TTC549 (cell line): ENCODE measurements around the gene FAIM.
"Not testable (repeated sequence)": the region's sequence is repeated elsewhere in the genome, so short reads cannot be mapped to it uniquely, and the experiment has no call there.

Source experiments
- FAIRE-seq: peaks from 2 replicates; lab custom pipeline; 2012; peaks lifted over from hg19 to GRCh38; lab: Jason Lieb, UNC

The FAIM gene

GRCh38 chr3:138601661-138602060 is 6.9 kb upstream of the FAIM start:
- FAIRE-seq, result not testable (repeated sequence)

DNA sequence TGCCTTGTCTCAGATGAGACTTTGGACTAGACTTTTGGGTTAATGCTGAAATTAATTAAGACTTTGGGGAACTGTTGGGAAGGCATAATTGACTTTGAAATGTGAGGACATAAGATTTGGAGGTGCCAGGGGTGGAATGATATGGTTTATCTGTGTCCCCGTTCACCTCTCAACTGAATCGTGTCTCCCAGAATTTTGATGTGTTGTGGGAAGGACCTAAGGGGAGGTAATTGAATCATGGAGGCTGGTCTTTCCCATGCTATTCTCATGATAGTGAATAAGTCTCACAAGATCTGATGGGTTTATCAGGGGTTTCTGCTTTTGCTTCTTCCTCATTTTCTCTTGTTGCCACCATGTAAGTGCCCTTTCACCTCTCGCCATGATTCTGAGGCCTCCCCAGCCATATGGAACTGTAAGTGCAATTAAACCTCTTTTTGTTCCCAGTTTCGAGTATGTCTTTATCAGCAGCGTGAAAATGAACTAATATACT is 4.4 kb upstream of the FAIM start:
- not testable (repeated sequence) for FAIRE-seq

DNA sequence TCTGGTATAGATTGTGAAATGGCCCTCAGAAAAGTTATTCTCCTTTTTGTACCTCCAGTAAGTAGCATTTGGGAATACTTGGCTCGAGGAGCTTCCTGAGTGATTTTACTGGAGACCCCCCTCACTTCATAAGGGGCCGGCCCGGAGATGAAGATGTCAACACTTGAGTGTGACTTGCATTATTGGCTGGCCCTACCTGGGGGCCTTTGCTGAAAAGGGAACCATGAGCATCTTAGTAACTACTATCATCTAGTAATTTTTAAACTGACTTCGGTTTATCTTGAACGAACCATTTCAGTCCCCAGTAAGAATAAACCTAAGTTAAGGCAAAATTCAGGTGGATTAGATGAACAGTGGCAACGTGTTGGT is 1.3 kb downstream of the FAIM start:
- FAIRE-seq, result no peak

DNA sequence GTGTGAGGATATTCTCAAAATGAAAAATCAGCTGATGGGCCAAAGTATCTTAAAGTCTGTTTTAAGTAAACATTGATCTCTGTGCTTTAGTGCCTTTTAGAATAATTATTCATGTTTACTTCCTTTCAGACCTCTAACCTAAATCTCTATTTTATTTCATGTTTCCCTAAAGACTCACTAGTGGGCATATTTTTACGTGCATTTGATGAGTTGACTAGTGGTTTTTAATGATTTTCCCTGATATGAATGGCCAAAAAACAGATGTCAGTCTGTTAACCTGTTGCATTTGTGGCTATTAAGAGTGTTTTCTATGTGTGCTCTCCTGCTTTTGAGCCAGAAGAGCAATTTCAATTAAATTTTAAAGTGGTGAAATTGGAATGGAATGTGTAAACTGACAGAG is 6.9 kb downstream of the FAIM start:
- FAIRE-seq, result no peak

DNA sequence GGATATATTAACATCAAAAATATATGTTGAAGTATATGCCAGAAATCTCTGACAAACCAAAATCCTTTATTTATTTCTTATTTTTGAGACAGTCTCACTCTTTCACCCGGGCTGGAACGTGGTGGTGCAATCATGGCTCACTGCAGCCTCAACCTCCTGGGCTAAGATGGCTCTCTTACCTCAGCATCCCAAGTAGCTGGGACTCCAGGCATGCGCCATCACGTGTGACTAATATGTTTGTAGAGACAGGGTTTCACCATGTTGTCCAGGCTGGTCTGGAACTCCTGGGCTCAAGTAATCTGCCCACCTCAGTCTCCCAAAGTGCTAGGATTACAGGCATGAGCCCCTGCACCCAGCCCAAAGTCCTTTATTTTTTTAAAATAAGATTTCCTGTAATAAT is 11.9 kb downstream of the FAIM start:
- no peak for FAIRE-seq

DNA sequence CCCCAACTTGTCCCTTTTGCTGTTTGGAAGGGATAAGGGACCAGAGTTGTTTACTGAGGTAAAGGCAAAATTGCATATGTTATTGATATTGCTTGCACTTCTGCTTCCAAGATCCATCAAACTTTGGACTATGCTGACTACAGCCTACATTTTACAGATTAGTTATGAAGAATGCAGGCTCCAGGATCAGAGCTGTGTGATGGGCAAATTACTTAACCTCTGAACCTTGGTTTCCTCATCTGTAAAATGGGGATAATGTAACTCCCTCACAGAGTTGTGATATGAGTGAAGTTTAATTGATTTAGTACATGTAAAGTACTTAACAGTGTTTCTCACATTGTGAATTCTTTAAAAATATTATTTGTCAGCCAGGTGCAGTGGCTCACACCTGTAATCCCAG is 15.9 kb downstream of the FAIM start:
- no peak for FAIRE-seq

GRCh38 chr3:138625707-138626365 is 17.3 kb downstream of the FAIM start:
- FAIRE-seq, result no peak

DNA sequence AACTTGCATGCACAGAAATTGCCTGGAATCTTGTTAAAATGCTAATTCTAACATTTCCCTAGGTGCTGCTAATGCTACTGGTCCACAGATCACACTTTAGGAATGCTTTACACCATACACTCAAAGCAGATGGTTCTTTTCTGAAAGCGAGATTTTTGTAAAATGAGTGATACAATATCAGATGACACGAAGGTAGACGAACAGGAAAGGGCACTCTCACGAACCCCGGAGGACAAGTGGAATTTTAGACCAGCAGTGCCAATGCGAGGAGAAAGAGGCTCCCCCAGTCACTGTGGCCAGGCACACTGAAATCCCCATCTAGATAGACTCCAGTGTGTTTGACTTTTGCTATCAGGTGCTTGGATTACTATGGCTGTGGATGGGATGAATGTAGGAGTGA is 21.0 kb downstream of the FAIM start:
- FAIRE-seq, result no peak

GRCh38 chr3:138638641-138639040 is 30.1 kb downstream of the FAIM start:
- no peak for FAIRE-seq

GRCh38 chr3:138640537-138640936 is 32.0 kb downstream of the FAIM start:
- no peak for FAIRE-seq

DNA sequence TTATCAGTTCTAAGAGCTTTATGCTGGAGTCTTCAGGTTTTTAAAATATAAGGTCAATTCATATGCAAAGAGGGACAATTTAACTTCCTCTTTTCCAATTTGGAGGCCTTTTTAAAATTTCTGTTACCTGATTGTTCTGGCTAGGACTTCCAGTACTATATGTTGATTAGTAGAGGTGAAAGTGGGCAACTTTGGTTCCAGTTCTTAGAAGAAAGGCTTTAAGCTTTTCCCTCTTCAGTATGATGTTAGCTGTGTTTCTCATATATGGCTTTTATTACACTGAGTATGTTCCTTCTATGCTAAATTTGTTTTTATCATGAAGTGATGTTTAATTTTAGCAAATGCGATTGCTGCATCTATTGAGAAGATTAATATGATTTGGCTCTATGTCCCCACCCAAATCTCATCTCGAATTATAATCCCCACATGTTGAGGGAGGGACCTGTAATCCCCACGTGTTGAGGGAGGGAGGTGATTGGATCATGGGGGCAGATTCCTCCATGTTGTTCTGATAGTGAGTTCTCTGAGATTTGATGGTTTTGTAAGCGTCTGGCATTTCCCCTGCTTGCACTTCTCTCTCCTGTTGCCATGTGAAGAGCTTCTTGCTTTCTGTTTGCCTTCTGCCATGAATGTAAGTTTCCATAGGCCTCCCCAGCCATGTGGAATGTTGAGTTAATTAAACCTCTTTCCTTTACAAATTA is 33.8 kb downstream of the FAIM start:
- FAIRE-seq, result no peak

GRCh38 chr3:138642927-138643253 is 34.3 kb downstream of the FAIM start:
- no peak for FAIRE-seq

DNA sequence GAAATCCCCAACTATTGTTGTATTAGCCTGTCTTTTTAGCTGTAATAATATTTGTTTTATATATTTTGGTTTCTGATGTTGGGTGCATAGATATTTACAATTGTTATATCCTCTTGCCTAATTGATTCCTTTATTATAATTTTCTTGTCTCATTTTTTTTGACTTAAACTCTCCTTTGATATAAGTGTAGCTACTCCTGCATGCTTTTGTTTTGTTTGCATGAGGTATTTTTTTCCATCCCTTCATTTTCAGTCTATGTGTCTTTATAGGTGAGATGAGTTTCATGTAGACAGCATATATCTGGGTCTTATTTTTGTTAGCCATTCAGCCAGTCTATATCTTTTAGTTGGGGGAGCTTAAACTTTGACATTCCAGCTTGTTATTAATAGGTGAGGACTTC is 37.4 kb downstream of the FAIM start:
- FAIRE-seq, result no peak

DNA sequence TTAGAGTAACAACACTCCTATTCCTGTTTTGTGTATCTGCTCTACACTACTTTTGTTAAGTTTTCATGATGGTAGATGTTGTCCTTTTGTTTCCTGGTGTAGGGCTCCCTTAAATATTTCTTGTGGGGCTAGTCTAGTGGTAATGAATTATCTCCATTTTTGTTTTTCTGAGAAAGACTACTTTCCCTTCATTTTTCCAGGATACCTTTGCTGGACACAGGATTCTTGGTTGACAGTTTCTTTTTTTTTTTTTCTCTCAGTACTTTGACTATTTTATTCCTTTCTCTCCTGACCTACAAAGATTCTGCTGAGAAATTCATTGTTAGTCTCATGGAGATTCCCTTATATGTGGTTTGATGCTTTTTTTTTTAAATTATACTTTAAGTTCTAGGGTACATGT is 37.9 kb downstream of the FAIM start:
- no peak for FAIRE-seq

- FAIRE-seq, result no peak
Measured at GRCh38 chr3:138649134-138649533, 40.6 kb downstream of the FAIM start.

DNA sequence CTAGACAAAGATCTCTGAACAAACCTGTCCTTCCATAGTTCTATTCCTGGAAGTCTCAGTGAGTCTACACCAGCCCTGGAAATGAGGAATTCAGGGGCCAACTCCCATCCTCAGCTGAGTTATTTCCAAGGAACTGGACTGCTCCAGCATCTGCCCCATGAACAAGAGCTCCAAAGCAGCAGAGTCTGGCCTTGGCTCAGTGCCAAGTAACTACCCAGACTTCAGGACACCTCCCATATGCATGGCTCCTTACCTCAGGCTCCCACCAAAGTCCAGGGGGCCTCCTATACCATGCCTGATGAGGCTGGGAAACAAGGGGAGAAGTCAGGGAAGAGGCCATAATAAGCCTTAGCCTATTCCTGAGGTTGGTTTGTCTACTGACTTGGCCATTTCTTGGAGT is 45.0 kb downstream of the FAIM start:
- FAIRE-seq, result no peak

DNA sequence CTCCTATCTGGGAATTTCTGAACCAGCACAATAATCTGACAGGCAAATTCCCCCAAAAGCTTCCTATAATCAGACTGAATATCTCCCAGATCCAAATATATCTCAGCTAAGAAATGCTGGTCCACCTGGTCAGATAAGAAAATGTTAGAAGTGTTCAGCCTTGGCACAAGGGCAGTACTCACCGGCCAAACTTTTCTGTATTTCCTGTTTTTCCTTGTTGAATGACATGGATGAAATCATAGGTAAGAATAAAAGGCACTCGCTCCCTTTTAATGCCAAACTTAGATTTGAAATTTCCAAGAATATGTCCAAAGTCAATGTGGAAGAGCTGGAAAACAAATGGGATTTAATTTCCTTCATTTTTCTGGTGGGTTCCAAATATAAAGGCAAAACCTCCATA is 48.9 kb downstream of the FAIM start:
- FAIRE-seq, result no peak

GRCh38 chr3:138668107-138668506 is 59.5 kb downstream of the FAIM start:
- FAIRE-seq, result no peak

GRCh38 chr3:138670407-138670806 is 61.8 kb downstream of the FAIM start:
- FAIRE-seq, result no peak

- FAIRE-seq, result no peak
Measured at GRCh38 chr3:138673641-138674530, 65.3 kb downstream of the FAIM start.

DNA sequence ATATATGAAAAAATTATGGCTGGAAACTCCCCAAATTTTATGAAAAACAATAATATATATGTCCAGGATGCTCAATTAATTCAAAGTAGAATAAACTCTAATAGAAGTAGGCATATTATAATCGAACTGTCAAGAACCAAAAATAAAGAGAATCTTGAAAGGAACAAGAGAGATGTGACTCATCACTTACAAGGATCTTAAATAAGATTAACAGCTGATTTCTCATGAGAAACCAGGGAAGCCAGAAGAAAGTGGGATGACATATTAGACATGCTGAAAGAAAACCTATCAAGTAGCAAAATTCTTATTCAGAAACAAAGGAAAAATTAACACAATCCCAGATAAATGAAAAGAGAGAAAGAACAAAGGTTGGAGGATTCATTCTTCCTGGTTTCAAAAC is 66.8 kb downstream of the FAIM start:
- no peak for FAIRE-seq

DNA sequence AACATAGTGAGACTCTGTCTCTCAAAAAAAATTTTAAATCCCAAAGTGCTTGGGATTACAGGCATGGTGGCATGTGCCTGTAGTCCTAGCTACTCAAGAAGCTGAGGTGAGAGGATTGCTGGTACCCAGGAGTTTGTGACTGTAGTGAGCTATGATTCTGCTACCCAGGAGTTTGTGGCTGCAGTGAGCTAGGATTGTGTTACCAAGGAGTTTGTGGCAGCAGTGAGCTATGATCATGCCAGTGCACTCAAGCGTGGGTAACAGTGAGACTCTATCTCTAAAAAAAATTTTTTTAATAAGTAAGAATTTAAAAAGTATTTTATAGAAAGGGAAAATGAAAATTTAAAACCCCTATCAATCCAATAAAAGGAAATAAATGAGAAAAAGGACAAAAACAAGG is 69.5 kb downstream of the FAIM start:
- no peak for FAIRE-seq

GRCh38 chr3:138678874-138679392 is 70.4 kb downstream of the FAIM start:
- FAIRE-seq, result peak; percentile 46
